Renal cortex interstitium (tissue), 15 donors: ENCODE data around the gene GBA3. TPM values are rescaled to one million over a fixed set of nuclear protein-coding genes. Genes with fewer than 3 reads are reported as not detected.
A peak's percentile ranks its signal among the peaks of the same experiment; 100 is the strongest.

Source experiments
- DNase-seq, 11 donors: peaks; one replicate each; pipeline ENCODE4 v3.0.0-alpha.2; 2013; ENCODE audit warnings: low read depth in 9 of 11, low spot score in 4 of 11; ENCODE audit errors: extremely low read depth in 1 of 11
- long read RNA-seq, 16 experiments: transcript quantifications; one replicate each; lab custom pipeline, GENCODE V29; 2026
- polyA plus RNA-seq, 3 donors: library from polyadenylated mRNA; unstranded; fragments of 120-200 nt; gene quantifications; one replicate each; pipeline ENCODE4 v1.2.1, GENCODE V29; 2013; ENCODE audit not compliant: insufficient read length in 3 of 3

The GBA3 gene
- 10 to 100 TPM; 13.0 to 15.7 (median 13.9) TPM for polyA plus RNA-seq
- long read RNA-seq, donor 1, partial matches to known transcripts = 0 of 4 reads
- long read RNA-seq, donor 1, other reads (novel, unspliced or antisense) = 0 of 4 reads
- long read RNA-seq, donor 2, partial matches to known transcripts = 8 of 10 reads
- long read RNA-seq, donor 2, other reads (novel, unspliced or antisense) = 0 of 10 reads
- long read RNA-seq, donor 3, partial matches to known transcripts = 0 of 8 reads
- long read RNA-seq, donor 3, other reads (novel, unspliced or antisense) = 0 of 8 reads
- long read RNA-seq, donor 4, partial matches to known transcripts = 0 of 2 reads
- long read RNA-seq, donor 4, other reads (novel, unspliced or antisense) = 0 of 2 reads
- long read RNA-seq, donor 5 = 0 reads
- long read RNA-seq, donor 6, partial matches to known transcripts = 0 of 6 reads
- long read RNA-seq, donor 6, other reads (novel, unspliced or antisense) = 0 of 6 reads
- long read RNA-seq, donor 7, transcript GBA3-203 (5 exons, 2,164 nt) = major isoform, 5 of 26 reads
- long read RNA-seq, donor 7, partial matches to known transcripts = 18 of 26 reads
- long read RNA-seq, donor 7, other reads (novel, unspliced or antisense) = 0 of 26 reads
- long read RNA-seq, donor 8 = 0 reads
- long read RNA-seq, donor 9, partial matches to known transcripts = 0 of 3 reads
- long read RNA-seq, donor 9, other reads (novel, unspliced or antisense) = 0 of 3 reads
- long read RNA-seq, donor 10, partial matches to known transcripts = 0 of 1 reads
- long read RNA-seq, donor 10, other reads (novel, unspliced or antisense) = 0 of 1 reads
- long read RNA-seq, donor 11, partial matches to known transcripts = 0 of 3 reads
- long read RNA-seq, donor 11, other reads (novel, unspliced or antisense) = 0 of 3 reads
- long read RNA-seq, donor 12, partial matches to known transcripts = 0 of 1 reads
- long read RNA-seq, donor 12, other reads (novel, unspliced or antisense) = 0 of 1 reads
- long read RNA-seq, donor 13 = 0 reads
- long read RNA-seq, donor 14, partial matches to known transcripts = 0 of 3 reads
- long read RNA-seq, donor 14, other reads (novel, unspliced or antisense) = 0 of 3 reads
- long read RNA-seq, donor 15, partial matches to known transcripts = 0 of 2 reads
- long read RNA-seq, donor 15, other reads (novel, unspliced or antisense) = 0 of 2 reads
- long read RNA-seq, donor 16, transcript GBA3-203 (5 exons, 2,164 nt) = major isoform, 5 of 8 reads
- long read RNA-seq, donor 16, partial matches to known transcripts = 0 of 8 reads
- long read RNA-seq, donor 16, other reads (novel, unspliced or antisense) = 0 of 8 reads

DNA sequence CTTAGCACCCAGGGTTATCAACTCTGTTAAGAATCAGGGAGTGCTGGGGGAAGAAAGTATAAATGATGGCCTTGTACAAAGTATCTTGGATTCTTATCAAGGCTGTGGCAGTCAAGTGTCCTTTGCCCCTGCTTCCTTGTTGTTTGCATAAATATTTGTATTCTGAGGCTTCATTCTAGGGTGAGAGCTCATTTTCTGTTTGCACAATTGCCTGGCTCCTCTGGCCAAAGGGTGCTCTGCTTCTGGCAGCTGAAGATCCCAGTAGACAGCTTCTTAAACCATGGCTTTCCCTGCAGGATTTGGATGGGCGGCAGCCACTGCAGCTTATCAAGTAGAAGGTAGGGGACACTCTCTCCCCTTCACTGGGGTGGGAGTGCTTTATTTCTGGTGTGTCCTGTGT is at the start of gene GBA3:
TSS of gene GBA3 (plus strand) at position 202 of the 400 bp plus-strand sequence.
- no peak for DNase-seq

GRCh38 chr4:22643952-22644351 is 48.8 kb upstream of the GBA3 start:
- DNase-seq = no peak

DNA sequence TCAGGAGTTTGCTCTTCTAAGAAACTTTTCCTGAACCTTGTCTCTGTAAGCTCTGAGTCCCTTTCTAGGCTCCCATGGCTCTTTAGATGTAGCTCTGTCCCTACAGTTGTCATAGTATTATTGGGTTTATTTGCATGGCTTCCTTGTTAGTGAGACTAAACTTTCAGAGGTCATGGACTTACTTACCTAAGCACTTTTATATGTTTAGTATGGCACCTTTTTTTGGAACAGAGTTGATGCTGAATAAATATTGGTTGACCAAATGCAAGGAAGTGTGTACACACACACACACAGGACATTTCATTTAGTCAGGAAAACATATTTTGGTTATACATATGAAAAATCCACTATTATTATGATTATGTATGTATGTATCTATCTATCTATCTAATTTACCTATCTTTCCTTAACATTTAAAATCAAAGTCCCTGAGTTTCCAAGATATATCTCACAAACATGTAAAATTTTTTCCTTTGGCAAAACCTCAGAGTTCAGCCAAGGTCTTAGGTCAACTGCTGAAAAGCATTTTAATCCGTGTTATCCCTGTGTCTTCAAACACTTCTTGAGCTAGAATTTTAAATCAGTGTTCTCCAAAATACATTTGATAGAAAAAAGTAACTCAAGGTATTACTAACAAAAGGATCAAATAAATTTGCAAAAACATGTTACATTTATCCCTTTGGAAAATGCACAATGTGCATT is 47.1 kb upstream of the GBA3 start:
- DNase-seq = no peak

DNA sequence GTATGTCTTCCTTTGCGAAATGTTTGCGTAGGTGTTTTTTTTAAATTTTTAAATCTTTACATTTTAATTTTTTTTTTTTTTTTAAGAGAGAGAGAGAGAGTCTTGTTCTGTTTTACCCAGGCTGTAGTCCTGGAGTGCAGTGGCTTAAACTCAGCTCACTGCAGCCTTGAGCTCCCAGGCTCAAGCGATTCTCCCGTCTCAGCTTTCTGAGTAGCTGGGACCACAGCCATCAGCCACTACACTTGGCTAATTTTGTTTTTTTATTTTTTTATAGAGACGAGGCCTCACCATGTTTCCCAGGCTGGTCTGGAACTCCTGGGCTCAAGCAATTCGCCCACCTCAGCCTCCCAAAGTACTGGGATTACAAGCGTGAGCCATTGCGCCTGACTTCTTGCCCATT is 43.7 kb upstream of the GBA3 start:
- DNase-seq = no peak

DNA sequence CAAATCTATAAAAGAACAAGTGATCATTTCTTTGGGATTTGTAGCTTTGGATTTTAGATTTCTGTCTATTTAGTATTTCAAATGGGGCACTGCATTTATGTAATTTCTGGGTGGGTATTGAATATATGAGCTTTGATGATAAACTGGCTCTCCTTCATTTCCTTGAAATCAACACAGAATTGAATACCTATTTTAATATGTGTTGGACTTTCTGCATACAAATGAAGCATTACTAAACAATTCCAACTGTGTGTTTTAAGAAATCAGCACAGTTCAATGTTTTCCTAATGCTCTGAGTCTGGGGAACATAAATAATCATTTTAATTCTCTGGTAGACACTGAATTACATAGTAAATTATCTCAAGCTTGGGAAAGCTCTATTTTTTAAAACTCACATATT is 42.0 kb upstream of the GBA3 start:
- no peak for DNase-seq

- DNase-seq = no peak
Measured at GRCh38 chr4:22653752-22654151, 39.0 kb upstream of the GBA3 start.

- no peak for DNase-seq
Measured at GRCh38 chr4:22661443-22661842, 31.3 kb upstream of the GBA3 start.

DNA sequence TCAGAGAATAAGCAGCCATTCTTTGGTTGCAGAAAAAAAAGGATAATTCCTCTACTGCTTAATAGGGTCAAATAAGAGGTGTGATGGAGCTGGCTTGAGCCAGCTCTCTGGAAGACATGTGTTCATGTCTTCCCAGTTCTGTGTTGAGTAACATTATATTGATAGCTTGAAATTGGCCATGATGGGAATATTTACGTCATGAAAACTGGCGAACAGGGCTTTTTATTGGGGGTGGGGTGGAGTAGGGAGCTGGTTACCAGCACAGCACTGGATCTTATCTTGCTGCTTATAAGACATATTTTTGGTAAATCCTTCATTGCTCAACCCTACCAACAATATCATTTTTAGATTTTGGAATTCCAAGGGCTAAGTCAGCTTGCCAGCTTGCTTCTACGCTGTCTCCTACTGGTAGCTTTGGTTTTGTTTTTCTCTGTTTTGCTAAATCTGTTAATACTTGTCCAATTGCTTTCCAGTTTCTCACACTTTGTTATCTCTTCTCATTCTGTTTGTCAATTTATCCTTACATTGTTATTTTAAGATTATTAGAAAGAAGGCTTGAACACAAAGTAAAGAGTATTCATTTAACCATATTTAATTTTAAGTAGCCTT is 25.3 kb upstream of the GBA3 start:
- no peak for DNase-seq

DNA sequence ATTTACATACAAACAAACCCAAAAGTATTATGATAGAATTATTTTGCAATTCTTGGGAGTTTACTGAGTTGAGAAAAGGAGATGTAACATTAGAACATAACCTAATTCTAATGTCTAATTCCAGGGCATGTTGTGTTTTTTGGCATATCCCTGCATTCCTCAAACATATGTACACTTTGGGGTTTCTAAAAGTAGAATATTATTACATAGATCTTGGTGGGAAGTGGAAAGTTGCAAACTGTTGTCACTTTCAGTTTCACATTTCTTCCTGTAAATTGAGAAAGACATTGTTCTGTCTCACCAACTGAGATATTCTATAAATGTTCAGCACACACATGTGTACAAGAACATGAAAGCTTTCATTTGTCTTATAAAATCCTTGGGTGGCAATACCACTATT is 24.4 kb upstream of the GBA3 start:
- DNase-seq = peak in 1 of 11 donors; percentile 2

GRCh38 chr4:22668702-22669101 is 24.0 kb upstream of the GBA3 start:
- no peak for DNase-seq

DNA sequence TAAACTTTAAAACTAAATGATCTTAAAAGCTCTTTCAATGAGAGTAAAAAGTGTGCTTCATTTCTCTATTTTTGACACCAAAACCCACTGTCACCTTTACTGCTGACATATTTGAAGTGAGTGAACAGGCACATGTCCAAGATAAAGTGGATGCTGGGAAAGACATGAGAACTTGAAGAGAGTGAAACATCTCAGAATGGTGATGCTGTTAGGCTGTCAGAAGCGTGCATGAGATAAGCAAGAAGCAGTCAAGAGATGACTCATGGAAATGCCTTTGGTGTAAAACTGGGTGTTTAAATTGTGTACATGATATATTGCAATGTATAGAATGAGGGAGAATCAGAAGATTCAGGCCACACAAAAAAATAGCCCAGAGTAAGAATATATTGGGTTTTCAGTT is 21.8 kb upstream of the GBA3 start:
- no peak for DNase-seq

- no peak for DNase-seq
Measured at GRCh38 chr4:22672519-22672918, 20.2 kb upstream of the GBA3 start.

DNA sequence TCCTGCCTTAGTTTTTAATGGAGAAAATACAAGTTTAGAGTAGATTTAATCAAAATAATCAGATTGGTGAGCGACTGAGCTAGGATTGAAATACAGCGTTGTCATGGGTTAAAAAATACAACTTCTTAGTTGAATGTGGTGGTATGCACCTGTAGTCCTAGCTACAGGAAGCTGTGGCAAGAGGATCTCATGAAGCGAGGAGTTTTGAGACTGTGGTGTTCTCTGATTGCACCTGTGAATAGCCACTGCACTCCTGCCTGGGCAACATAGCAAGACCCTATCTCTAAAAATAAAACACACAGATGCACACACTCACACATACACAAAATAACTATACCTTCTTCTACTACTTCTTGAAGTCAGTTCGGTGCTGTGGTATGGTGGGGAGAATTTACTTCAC is 19.8 kb upstream of the GBA3 start:
- no peak for DNase-seq

- no peak for DNase-seq
Measured at GRCh38 chr4:22674700-22675099, 18.0 kb upstream of the GBA3 start.

DNA sequence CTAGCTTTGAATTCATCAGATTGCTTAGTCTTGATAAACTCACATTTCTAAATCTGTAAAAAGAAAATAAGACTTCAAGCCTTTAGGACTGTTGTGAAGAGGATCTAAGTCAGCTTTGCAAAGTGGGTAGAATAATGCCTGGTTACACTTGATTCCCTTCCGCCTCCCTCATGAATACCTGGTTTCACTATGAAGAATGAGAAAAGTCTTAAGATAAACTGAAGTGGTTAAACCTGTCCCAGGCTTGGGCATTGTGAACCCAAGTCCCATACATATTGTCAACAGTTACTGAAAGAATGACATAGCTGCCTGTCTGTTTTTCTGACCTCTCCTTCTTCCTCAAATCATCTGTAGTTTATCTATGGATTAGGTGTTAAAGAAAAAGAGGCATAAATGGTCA is 16.7 kb upstream of the GBA3 start:
- no peak for DNase-seq

DNA sequence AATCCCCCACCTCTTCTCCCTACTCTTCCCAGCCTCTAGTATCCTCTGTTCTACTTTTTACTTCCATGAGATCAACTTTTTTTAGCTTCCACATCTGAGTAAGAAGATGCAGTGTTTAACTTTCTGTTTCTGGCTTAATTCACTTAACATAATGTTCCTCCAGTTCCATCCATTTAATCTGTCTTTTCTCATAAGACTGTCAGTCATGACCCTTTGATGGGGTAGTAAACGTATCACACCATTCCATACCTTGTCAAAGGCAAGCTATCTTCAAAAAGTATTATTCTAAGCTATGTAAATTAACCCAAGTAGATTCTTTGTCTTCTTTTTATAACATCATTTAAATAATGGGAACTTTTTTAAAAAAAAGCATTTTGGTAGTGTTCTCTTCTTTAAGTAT is 15.0 kb upstream of the GBA3 start:
- DNase-seq = no peak

- DNase-seq = no peak
Measured at GRCh38 chr4:22678940-22679854, 13.5 kb upstream of the GBA3 start.
